Tibial nerve (tissue), 3 donors: ENCODE results near the gene CADPS2.

Experiments
- POLR2A ChIP-seq, 2 donors: fragments of 450-650 bp; IDR thresholded peaks; one replicate each; pipeline ENCODE4 v1.6.1; 2017; ENCODE audit warnings: antibody characterized with exemption in 2 of 2, mild to moderate bottlenecking in 2 of 2, moderate library complexity in 2 of 2
- TF ChIP-seq, protein P1 (sequence below), 5 experiments: fragments of 200-600 bp in 3 of 5; fragments of 450-650 bp in 2 of 5; sonication (generic) in 3 of 5; IDR thresholded peaks; one replicate each; pipeline ENCODE4 v1.5.1; 2016 to 2019; ENCODE audit warnings: antibody characterized with exemption in 5 of 5, mild to moderate bottlenecking in 3 of 5, moderate library complexity in 2 of 5

GRCh38 chr7:122846591-122846990 is 39.7 kb downstream of the CADPS2 start:
- no peak for TF ChIP-seq POLR2A (IDR thresholded peaks at IDR 0.05)
- TF ChIP-seq, protein P1, sequence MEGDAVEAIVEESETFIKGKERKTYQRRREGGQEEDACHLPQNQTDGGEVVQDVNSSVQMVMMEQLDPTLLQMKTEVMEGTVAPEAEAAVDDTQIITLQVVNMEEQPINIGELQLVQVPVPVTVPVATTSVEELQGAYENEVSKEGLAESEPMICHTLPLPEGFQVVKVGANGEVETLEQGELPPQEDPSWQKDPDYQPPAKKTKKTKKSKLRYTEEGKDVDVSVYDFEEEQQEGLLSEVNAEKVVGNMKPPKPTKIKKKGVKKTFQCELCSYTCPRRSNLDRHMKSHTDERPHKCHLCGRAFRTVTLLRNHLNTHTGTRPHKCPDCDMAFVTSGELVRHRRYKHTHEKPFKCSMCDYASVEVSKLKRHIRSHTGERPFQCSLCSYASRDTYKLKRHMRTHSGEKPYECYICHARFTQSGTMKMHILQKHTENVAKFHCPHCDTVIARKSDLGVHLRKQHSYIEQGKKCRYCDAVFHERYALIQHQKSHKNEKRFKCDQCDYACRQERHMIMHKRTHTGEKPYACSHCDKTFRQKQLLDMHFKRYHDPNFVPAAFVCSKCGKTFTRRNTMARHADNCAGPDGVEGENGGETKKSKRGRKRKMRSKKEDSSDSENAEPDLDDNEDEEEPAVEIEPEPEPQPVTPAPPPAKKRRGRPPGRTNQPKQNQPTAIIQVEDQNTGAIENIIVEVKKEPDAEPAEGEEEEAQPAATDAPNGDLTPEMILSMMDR (IDR thresholded peaks at IDR 0.05), result no peak
